PFSK-1 (cell line): ENCODE results near the gene LY6G5C.

ENCODE experiments used
- FOXP2 ChIP-seq: optimal IDR thresholded peaks from 2 replicates; pipeline ENCODE3; 2011; ENCODE audit warnings: borderline replicate concordance, control low read depth, inconsistent platforms; ENCODE audit not compliant: insufficient read depth; ENCODE audit errors: extremely low read length, extremely low read depth
- POLR2AphosphoS5 ChIP-seq: IDR thresholded peaks from 2 replicates; pipeline ENCODE4 v1.6.1; 2012; ENCODE audit warnings: low read depth, mild to moderate bottlenecking, control low read depth, low read length, moderate library complexity
- SIN3A ChIP-seq: IDR thresholded peaks from 2 replicates; pipeline ENCODE4 v1.6.1; 2012; ENCODE audit warnings: mild to moderate bottlenecking, low read length, moderate library complexity, borderline replicate concordance; ENCODE audit not compliant: insufficient read depth
- TAF1 ChIP-seq: IDR thresholded peaks from 2 replicates; pipeline ENCODE4 v1.6.1; 2012; ENCODE audit warnings: low read length, control low read depth, borderline replicate concordance; ENCODE audit not compliant: insufficient read depth
- TF ChIP-seq, protein P1 (sequence below), 2 experiments: IDR thresholded peaks; 2 replicates each; pipeline versions ENCODE4 v1.6.1 to v1.8.0; 2011 to 2012; ENCODE audit warnings: low read depth in 2 of 2, low read length in 2 of 2, control low read depth in 1 of 2, inconsistent platforms in 1 of 2, mild to moderate bottlenecking in 1 of 2, moderate library complexity in 1 of 2; ENCODE audit not compliant: insufficient read depth in 1 of 2

GRCh38 chr6:31718265-31718664 is 37.4 kb upstream of the LY6G5C start:
- TF ChIP-seq POLR2AphosphoS5: no peak
- TF ChIP-seq, protein P1, sequence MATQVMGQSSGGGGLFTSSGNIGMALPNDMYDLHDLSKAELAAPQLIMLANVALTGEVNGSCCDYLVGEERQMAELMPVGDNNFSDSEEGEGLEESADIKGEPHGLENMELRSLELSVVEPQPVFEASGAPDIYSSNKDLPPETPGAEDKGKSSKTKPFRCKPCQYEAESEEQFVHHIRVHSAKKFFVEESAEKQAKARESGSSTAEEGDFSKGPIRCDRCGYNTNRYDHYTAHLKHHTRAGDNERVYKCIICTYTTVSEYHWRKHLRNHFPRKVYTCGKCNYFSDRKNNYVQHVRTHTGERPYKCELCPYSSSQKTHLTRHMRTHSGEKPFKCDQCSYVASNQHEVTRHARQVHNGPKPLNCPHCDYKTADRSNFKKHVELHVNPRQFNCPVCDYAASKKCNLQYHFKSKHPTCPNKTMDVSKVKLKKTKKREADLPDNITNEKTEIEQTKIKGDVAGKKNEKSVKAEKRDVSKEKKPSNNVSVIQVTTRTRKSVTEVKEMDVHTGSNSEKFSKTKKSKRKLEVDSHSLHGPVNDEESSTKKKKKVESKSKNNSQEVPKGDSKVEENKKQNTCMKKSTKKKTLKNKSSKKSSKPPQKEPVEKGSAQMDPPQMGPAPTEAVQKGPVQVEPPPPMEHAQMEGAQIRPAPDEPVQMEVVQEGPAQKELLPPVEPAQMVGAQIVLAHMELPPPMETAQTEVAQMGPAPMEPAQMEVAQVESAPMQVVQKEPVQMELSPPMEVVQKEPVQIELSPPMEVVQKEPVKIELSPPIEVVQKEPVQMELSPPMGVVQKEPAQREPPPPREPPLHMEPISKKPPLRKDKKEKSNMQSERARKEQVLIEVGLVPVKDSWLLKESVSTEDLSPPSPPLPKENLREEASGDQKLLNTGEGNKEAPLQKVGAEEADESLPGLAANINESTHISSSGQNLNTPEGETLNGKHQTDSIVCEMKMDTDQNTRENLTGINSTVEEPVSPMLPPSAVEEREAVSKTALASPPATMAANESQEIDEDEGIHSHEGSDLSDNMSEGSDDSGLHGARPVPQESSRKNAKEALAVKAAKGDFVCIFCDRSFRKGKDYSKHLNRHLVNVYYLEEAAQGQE (IDR thresholded peaks at IDR 0.05; ENCODE audit: insufficient read depth in 1 of 2, low read depth in 2 of 2, low read length in 2 of 2): no peak
- TF ChIP-seq TAF1: no peak
- TF ChIP-seq SIN3A: no peak
- no peak for TF ChIP-seq FOXP2
